Thymus (tissue), 11 donors: ENCODE results near the gene NFIB. TPM values are rescaled to one million over a fixed set of nuclear protein-coding genes. Genes with fewer than 3 reads are reported as not detected.

Experiments
- DNase-seq, 9 donors: peaks; one replicate each; pipeline ENCODE4 v3.0.0-alpha.2; 2013; ENCODE audit warnings: low spot score in 9 of 9, low read depth in 6 of 9, missing footprints in 1 of 9
- H3K27ac ChIP-seq, 2 donors: one replicate each; pipeline ENCODE4 v1.5.1; 2013; ENCODE audit warnings: control low read depth in 1 of 2, low read depth in 1 of 2, low read length in 1 of 2, mild to moderate bottlenecking in 1 of 2, moderate library complexity in 1 of 2
- H3K27me3 ChIP-seq, 2 donors: one replicate each; pipeline ENCODE4 v1.5.1; 2013; ENCODE audit warnings: low read length in 1 of 2; ENCODE audit not compliant: control insufficient read depth in 2 of 2, insufficient read depth in 1 of 2
- H3K36me3 ChIP-seq, 2 donors: one replicate each; pipeline ENCODE4 v1.5.1; 2013; ENCODE audit warnings: low read length in 1 of 2, mild to moderate bottlenecking in 1 of 2, moderate library complexity in 1 of 2; ENCODE audit not compliant: control insufficient read depth in 2 of 2, insufficient read depth in 2 of 2
- H3K4me1 ChIP-seq, 2 donors: one replicate each; pipeline ENCODE4 v1.5.1; 2013; ENCODE audit warnings: low read length in 2 of 2; ENCODE audit not compliant: control insufficient read depth in 2 of 2, insufficient read depth in 2 of 2
- H3K4me3 ChIP-seq, 2 donors: one replicate each; pipeline ENCODE4 v1.5.1; 2013; ENCODE audit warnings: low read length in 2 of 2, control low read depth in 1 of 2, mild to moderate bottlenecking in 1 of 2
- H3K9me3 ChIP-seq, 2 donors: one replicate each; pipeline ENCODE4 v1.5.1; 2013; ENCODE audit warnings: low read length in 1 of 2, mild to moderate bottlenecking in 1 of 2; ENCODE audit not compliant: control insufficient read depth in 2 of 2, insufficient read depth in 1 of 2
- WGBS: extraction: QIAGEN DNeasy Blood & Tissue Kit; methylation state at CpG from one replicate; pipeline ENCODE4 v1.1.7; 2013; 5-methylcytosine and 5-hydroxymethylcytosine counted together
- polyA plus RNA-seq: library from polyadenylated mRNA; stranded (reverse); fragments of 200-250 nt; gene quantifications from one replicate; pipeline ENCODE4 v1.2.3, GENCODE V29; 2013
- total RNA-seq: library from RNA; stranded (reverse); fragments of 120-200 nt; gene quantifications from one replicate; pipeline ENCODE4 v1.2.4, GENCODE V29; 2013
- donor health status: healthy.

NFIB gene
- total and polyA plus RNA-seq, 2 donors, result 10.3 to 12.4 TPM

- no peaks in the 10 kb centered on the region for H3K9me3 ChIP-seq
- peak overlapping the region; percentile 33 to 52 for H3K4me3 ChIP-seq
- peaks cover 48 to 67% of the 10 kb centered on the region in 2 donors for H3K27me3 ChIP-seq
- H3K4me1 ChIP-seq, result peaks cover 0 to 5% of the 10 kb centered on the region in 2 donors
- DNase-seq, result no peak
- peak overlapping the region in 1 of 2 donors; percentile 58 for H3K27ac ChIP-seq
- no peaks in the 10 kb centered on the region for H3K36me3 ChIP-seq
- WGBS, result 62% methylated on average over 10 of the region's 10 CpGs
Observed at GRCh38 chr9:14311956-14312685, 1.8 kb downstream of the NFIB start.

- Histone ChIP-seq H3K27ac (no peak overlapping the region), H3K27me3 (peaks cover 40 to 64% of the 10 kb centered on the region in 2 donors), H3K4me1 (peaks cover 0 to 5% of the 10 kb centered on the region in 2 donors), H3K9me3 (no peaks in the 10 kb centered on the region), H3K4me3 (peak overlapping the region in 1 of 2 donors; percentile 33), H3K36me3 (no peaks in the 10 kb centered on the region)
- DNase-seq, result no peak
- 95% methylated on average over 2 of the region's 2 CpGs for WGBS
Observed at GRCh38 chr9:14311171-14311949, 2.6 kb downstream of the NFIB start.

- Histone ChIP-seq H3K4me1 (peaks cover 0 to 5% of the 10 kb centered on the region in 2 donors), H3K36me3 (no peaks in the 10 kb centered on the region), H3K4me3 (no peak overlapping the region), H3K9me3 (no peaks in the 10 kb centered on the region), H3K27me3 (peaks cover 30 to 54% of the 10 kb centered on the region in 2 donors), H3K27ac (no peak overlapping the region)
- 92% methylated on average over 2 of the region's 2 CpGs for WGBS
- DNase-seq, result no peak
Observed at GRCh38 chr9:14310311-14310710, 3.6 kb downstream of the NFIB start.

GRCh38 chr9:14309403-14309802 lies 4.5 kb downstream of the NFIB start:
- no peak for DNase-seq
- WGBS, result 50% methylated on average over 2 of the region's 2 CpGs
- H3K9me3 ChIP-seq, result no peaks in the 10 kb centered on the region
- H3K27ac ChIP-seq, result no peak overlapping the region
- no peaks in the 10 kb centered on the region for H3K4me1 ChIP-seq
- no peak overlapping the region for H3K4me3 ChIP-seq
- H3K36me3 ChIP-seq, result no peaks in the 10 kb centered on the region
- H3K27me3 ChIP-seq, result peaks cover 21 to 45% of the 10 kb centered on the region in 2 donors

- Histone ChIP-seq H3K27ac (no peak overlapping the region), H3K36me3 (no peaks in the 10 kb centered on the region), H3K4me1 (no peaks in the 10 kb centered on the region), H3K4me3 (no peak overlapping the region), H3K9me3 (no peaks in the 10 kb centered on the region), H3K27me3 (peaks cover 17 to 40% of the 10 kb centered on the region in 2 donors)
- DNase-seq, result no peak
- WGBS, result 85% methylated on average over 6 of the region's 6 CpGs
Observed at GRCh38 chr9:14308853-14309145, 5.1 kb downstream of the NFIB start.

GRCh38 chr9:14307989-14308852 lies 5.7 kb downstream of the NFIB start:
- Histone ChIP-seq H3K27ac (no peak overlapping the region), H3K4me3 (no peak overlapping the region), H3K36me3 (no peaks in the 10 kb centered on the region), H3K4me1 (no peaks in the 10 kb centered on the region), H3K27me3 (peaks cover 12 to 35% of the 10 kb centered on the region in 2 donors), H3K9me3 (no peaks in the 10 kb centered on the region)
- WGBS, result 91% methylated on average over 9 of the region's 9 CpGs
- DNase-seq, result no peak

GRCh38 chr9:14306672-14307660 lies 7.0 kb downstream of the NFIB start:
- H3K27me3 ChIP-seq, result peaks cover 0 to 22% of the 10 kb centered on the region in 2 donors
- no peak overlapping the region for H3K4me3 ChIP-seq
- no peaks in the 10 kb centered on the region for H3K9me3 ChIP-seq
- peak overlapping the region in 1 of 2 donors; percentile 46 for H3K27ac ChIP-seq
- no peaks in the 10 kb centered on the region for H3K36me3 ChIP-seq
- no peaks in the 10 kb centered on the region for H3K4me1 ChIP-seq
- WGBS, result 94% methylated on average over 26 of the region's 26 CpGs
- DNase-seq, result no peak

GRCh38 chr9:14306188-14306587 lies 7.8 kb downstream of the NFIB start:
- no peaks in the 10 kb centered on the region for H3K4me1 ChIP-seq
- WGBS, result 95% methylated on average over 6 of the region's 6 CpGs
- H3K9me3 ChIP-seq, result no peaks in the 10 kb centered on the region
- no peak for DNase-seq
- H3K36me3 ChIP-seq, result no peaks in the 10 kb centered on the region
- no peak overlapping the region for H3K27ac ChIP-seq
- H3K27me3 ChIP-seq, result peaks cover 0 to 14% of the 10 kb centered on the region in 2 donors
- H3K4me3 ChIP-seq, result no peak overlapping the region
